ENCODE results near the gene ACO2.

ACO2 gene

GRCh38 chr22:41488596-41489385 is 19.9 kb downstream of the ACO2 start:
- TF ChIP-seq POLR2A (IDR thresholded peaks at IDR 0.05; ENCODE audit: low read length), result no peak
- TF ChIP-seq GATA1 (IDR thresholded peaks at IDR 0.05; ENCODE audit: low read depth, low read length), result no peak
- no peak for DNase-seq

- no peak for DNase-seq
- no peak for TF ChIP-seq GATA1 (IDR thresholded peaks at IDR 0.05; ENCODE audit: low read depth, low read length)
Observed at GRCh38 chr22:41491374-41492100, 22.6 kb downstream of the ACO2 start.

- DNase-seq, result peak; percentile 52 to 56
- no peak for TF ChIP-seq POLR2A (IDR thresholded peaks at IDR 0.05; ENCODE audit: low read length)
- no peak for TF ChIP-seq GATA1 (IDR thresholded peaks at IDR 0.05; ENCODE audit: low read depth, low read length)
Observed at GRCh38 chr22:41498303-41498835, 29.5 kb downstream of the ACO2 start.

GRCh38 chr22:41499624-41500280 is 30.8 kb downstream of the ACO2 start:
- no peak for DNase-seq
- no peak for TF ChIP-seq POLR2A (IDR thresholded peaks at IDR 0.05; ENCODE audit: low read length)
- no peak for TF ChIP-seq GATA1 (IDR thresholded peaks at IDR 0.05; ENCODE audit: low read depth, low read length)

- TF ChIP-seq GATA1 (IDR thresholded peaks at IDR 0.05; ENCODE audit: low read depth, low read length) (no peak), POLR2A (IDR thresholded peaks at IDR 0.05; ENCODE audit: low read length) (no peak)
- DNase-seq, result no peak
Observed at GRCh38 chr22:41500303-41500702, 31.4 kb downstream of the ACO2 start.

- DNase-seq, result peak; percentile 31 to 39
- TF ChIP-seq POLR2A (IDR thresholded peaks at IDR 0.05; ENCODE audit: low read length) (no peak), GATA1 (IDR thresholded peaks at IDR 0.05; ENCODE audit: low read depth, low read length) (no peak)
Observed at GRCh38 chr22:41501209-41501608, 32.3 kb downstream of the ACO2 start.

GRCh38 chr22:41504397-41504796 is 35.5 kb downstream of the ACO2 start:
- no peak for TF ChIP-seq POLR2A (IDR thresholded peaks at IDR 0.05; ENCODE audit: low read length)
- TF ChIP-seq GATA1 (IDR thresholded peaks at IDR 0.05; ENCODE audit: low read depth, low read length), result no peak
- DNase-seq, result peak in 1 of 2 experiments; percentile 20

GRCh38 chr22:41504816-41505215 is 35.9 kb downstream of the ACO2 start:
- DNase-seq, result peak in 1 of 2 experiments; percentile 19
- TF ChIP-seq POLR2A (IDR thresholded peaks at IDR 0.05; ENCODE audit: low read length) (no peak), GATA1 (IDR thresholded peaks at IDR 0.05; ENCODE audit: low read depth, low read length) (no peak)

- no peak for TF ChIP-seq GATA1 (IDR thresholded peaks at IDR 0.05; ENCODE audit: low read depth, low read length)
- no peak for TF ChIP-seq POLR2A (IDR thresholded peaks at IDR 0.05; ENCODE audit: low read length)
- DNase-seq, result peak; percentile 64 to 83
Observed at GRCh38 chr22:41505511-41506220, 36.7 kb downstream of the ACO2 start.

- no peak for TF ChIP-seq GATA1 (IDR thresholded peaks at IDR 0.05; ENCODE audit: low read depth, low read length)
- TF ChIP-seq POLR2A (IDR thresholded peaks at IDR 0.05; ENCODE audit: low read length), result no peak
- no peak for DNase-seq
Observed at GRCh38 chr22:41507330-41508063, 38.6 kb downstream of the ACO2 start.

GRCh38 chr22:41508770-41509170 is 39.9 kb downstream of the ACO2 start:
- no peak for DNase-seq
- no peak for TF ChIP-seq GATA1 (IDR thresholded peaks at IDR 0.05; ENCODE audit: low read depth, low read length)
- TF ChIP-seq POLR2A (IDR thresholded peaks at IDR 0.05; ENCODE audit: low read length), result no peak

- DNase-seq, result no peak
- TF ChIP-seq POLR2A (IDR thresholded peaks at IDR 0.05; ENCODE audit: low read length), result no peak
- TF ChIP-seq GATA1 (IDR thresholded peaks at IDR 0.05; ENCODE audit: low read depth, low read length), result no peak
Observed at GRCh38 chr22:41511521-41511968, 42.6 kb downstream of the ACO2 start.
